WTC11 (cell line): ENCODE data around the gene ZBTB7B. TPM values are rescaled to one million over a fixed set of nuclear protein-coding genes. Genes with fewer than 3 reads are reported as not detected.

ENCODE experiments used
- ATAC-seq: fragments of 200-7000 bp; cut with Tn5 transposase; 2 replicates; pipeline ENCODE4 v1.10.0; 2021; ENCODE audit warnings: mild to moderate bottlenecking, moderate library complexity
- CTCF ChIA-PET: fragments of 300-600 bp; sonication (Branson Sonifier 250); formaldehyde crosslinking; loops from one replicate; lab custom pipeline; 2021; ENCODE audit warnings: antibody characterized with exemption; lab: Charles Lee
- POLR2A ChIA-PET: fragments of 350-600 bp; sonication (Branson Sonifier 250); formaldehyde crosslinking; loops from one replicate; lab custom pipeline; 2021; ENCODE audit warnings: antibody characterized with exemption; lab: Charles Lee
- DNase-seq: peaks from one replicate; pipeline ENCODE4 v3.0.0; 2021; ENCODE audit warnings: low spot score
- H3K27ac Mint-ChIP-seq: 2 replicates; pipeline ENCODE4 v1.8.0; 2021; ENCODE audit warnings: mixed read lengths
- H3K27me3 Mint-ChIP-seq: 2 replicates; pipeline ENCODE4 v1.8.0; 2021; ENCODE audit warnings: low read depth, mild to moderate bottlenecking, moderate library complexity, mixed read lengths
- H3K36me3 Mint-ChIP-seq: 2 replicates; pipeline ENCODE4 v1.8.0; 2021; ENCODE audit warnings: mixed read lengths
- H3K4me1 Mint-ChIP-seq: 2 replicates; pipeline ENCODE4 v1.8.0; 2022; ENCODE audit warnings: mixed read lengths
- H3K4me3 Mint-ChIP-seq: 2 replicates; pipeline ENCODE4 v1.8.0; 2021; ENCODE audit warnings: mild to moderate bottlenecking, moderate library complexity, mixed read lengths
- H3K9me3 Mint-ChIP-seq: 2 replicates; pipeline ENCODE4 v1.8.0; 2021; ENCODE audit warnings: mixed read lengths
- ATF2 ChIP-seq: sonication (generic); formaldehyde crosslinking; IDR thresholded peaks from 2 replicates; pipeline ENCODE4 v1.8.1; 2022; ENCODE audit warnings: low read depth, missing genetic modification reagents, borderline replicate concordance
- ELF4 ChIP-seq: sonication (generic); formaldehyde crosslinking; IDR thresholded peaks from 2 replicates; pipeline ENCODE4 v1.8.1; 2022; ENCODE audit warnings: low read depth, mild to moderate bottlenecking, moderate library complexity, missing genetic modification reagents
- ETV6 ChIP-seq: sonication (generic); formaldehyde crosslinking; IDR thresholded peaks from 2 replicates; pipeline ENCODE4 v1.8.1; 2022; ENCODE audit warnings: mild to moderate bottlenecking, missing genetic modification reagents
- FOXK1 ChIP-seq: sonication (generic); formaldehyde crosslinking; IDR thresholded peaks from 2 replicates; pipeline ENCODE4 v1.8.0; 2022; ENCODE audit warnings: mild to moderate bottlenecking, moderate library complexity, missing genetic modification reagents
- GABPB1 ChIP-seq: sonication (generic); formaldehyde crosslinking; IDR thresholded peaks from 2 replicates; pipeline ENCODE4 v1.8.1; 2023; ENCODE audit warnings: mild to moderate bottlenecking, missing genetic modification reagents
- HMGA2 ChIP-seq: fragments of 250-450 bp; sonication (Bioruptor Pico); IDR thresholded peaks from 2 replicates; pipeline ENCODE4 v1.4.0; 2021; ENCODE audit warnings: mild to moderate bottlenecking, moderate library complexity
- MYBL2 ChIP-seq: sonication (generic); formaldehyde crosslinking; IDR thresholded peaks from 2 replicates; pipeline ENCODE4 v1.8.1; 2023; ENCODE audit warnings: mild to moderate bottlenecking, moderate library complexity, missing genetic modification reagents
- NFE2L1 ChIP-seq: sonication (generic); formaldehyde crosslinking; IDR thresholded peaks from 2 replicates; pipeline ENCODE4 v1.8.1; 2023; ENCODE audit warnings: missing genetic modification reagents
- NR1H2 ChIP-seq: sonication (generic); formaldehyde crosslinking; IDR thresholded peaks from 2 replicates; pipeline ENCODE4 v1.9.0; 2021; ENCODE audit warnings: mild to moderate bottlenecking, moderate library complexity, missing genetic modification reagents
- OVOL2 ChIP-seq: fragments of 250-450 bp; sonication (Bioruptor Pico); IDR thresholded peaks from 2 replicates; pipeline ENCODE4 v1.9.0; 2021; ENCODE audit warnings: mild to moderate bottlenecking, borderline replicate concordance
- PREB ChIP-seq: sonication (generic); formaldehyde crosslinking; IDR thresholded peaks from 2 replicates; pipeline ENCODE4 v1.8.1; 2022; ENCODE audit warnings: mild to moderate bottlenecking, missing genetic modification reagents, moderate library complexity, borderline replicate concordance
- SMAD3 ChIP-seq: sonication (generic); formaldehyde crosslinking; IDR thresholded peaks from 2 replicates; pipeline ENCODE4 v1.8.0; 2022; ENCODE audit warnings: missing genetic modification reagents, mild to moderate bottlenecking, borderline replicate concordance
- STAT6 ChIP-seq: sonication (generic); formaldehyde crosslinking; conservative IDR thresholded peaks from 2 replicates; pipeline ENCODE4 v1.8.1; 2023; ENCODE audit warnings: mild to moderate bottlenecking, low read depth, missing genetic modification reagents, moderate library complexity
- ZNF138 ChIP-seq: sonication (generic); formaldehyde crosslinking; conservative IDR thresholded peaks from 2 replicates; pipeline ENCODE4 v1.8.1; 2022; ENCODE audit warnings: mild to moderate bottlenecking, moderate library complexity, missing genetic modification reagents
- ZNF232 ChIP-seq: sonication (generic); formaldehyde crosslinking; IDR thresholded peaks from 2 replicates; pipeline ENCODE4 v1.8.0; 2022; ENCODE audit warnings: mild to moderate bottlenecking, missing genetic modification reagents
- ZNF263 ChIP-seq: sonication (generic); formaldehyde crosslinking; IDR thresholded peaks from 2 replicates; pipeline ENCODE4 v1.8.1; 2022; ENCODE audit warnings: low read depth, mild to moderate bottlenecking, moderate library complexity, missing genetic modification reagents
- ZNF317 ChIP-seq: sonication (generic); formaldehyde crosslinking; IDR thresholded peaks from 2 replicates; pipeline ENCODE4 v1.8.1; 2023; ENCODE audit warnings: low read depth, mild to moderate bottlenecking, moderate library complexity, missing genetic modification reagents, borderline replicate concordance
- ZNF396 ChIP-seq: fragments of 250-450 bp; sonication (Bioruptor Pico); IDR thresholded peaks from 2 replicates; pipeline ENCODE4 v1.8.0; 2021; ENCODE audit warnings: mild to moderate bottlenecking, moderate library complexity, borderline replicate concordance
- total RNA-seq: library from RNA; stranded (reverse); gene quantifications from 3 replicates; pipeline ENCODE4 v1.2.3, GENCODE V29; 2021
- TF ChIP-seq, protein P1 (sequence below): sonication (generic); formaldehyde crosslinking; IDR thresholded peaks from 2 replicates; pipeline ENCODE4 v1.8.1; 2022; ENCODE audit warnings: mild to moderate bottlenecking, moderate library complexity, missing genetic modification reagents
- TF ChIP-seq, protein P2 (sequence below): sonication (generic); formaldehyde crosslinking; IDR thresholded peaks from 2 replicates; pipeline ENCODE4 v1.8.0; 2022; ENCODE audit warnings: mild to moderate bottlenecking, missing genetic modification reagents
- TF ChIP-seq, protein P3 (sequence below): sonication (generic); formaldehyde crosslinking; IDR thresholded peaks from 2 replicates; pipeline ENCODE4 v1.8.1; 2023; ENCODE audit warnings: mild to moderate bottlenecking, missing genetic modification reagents, moderate library complexity
- TF ChIP-seq, protein P4 (sequence below): fragments of 250-450 bp; sonication (Bioruptor Pico); IDR thresholded peaks from 2 replicates; pipeline ENCODE4 v1.9.0; 2021; ENCODE audit warnings: mild to moderate bottlenecking

Gene ZBTB7B
- total RNA-seq, 1 experiment from 2014 or later = 29.8 TPM

GRCh38 chr1:154974102-154974807 is 28.3 kb upstream of the ZBTB7B start, which contains the start of gene CKS1B (continued):
- peak; percentile 78 for TF ChIP-seq ETV6
- TF ChIP-seq, all 79 proteins: peak for 17

GRCh38 chr1:154974808-154975408 is 27.7 kb upstream of the ZBTB7B start:
- Mint-ChIP-seq H3K27me3 (no peaks in the 10 kb centered on the region), H3K4me1 (peaks cover 23% of the 10 kb centered on the region), H3K27ac (no peak overlapping the region), H3K4me3 (no peak overlapping the region), H3K36me3 (peaks cover 20% of the 10 kb centered on the region), H3K9me3 (no peaks in the 10 kb centered on the region)
- CTCF ChIA-PET = interaction anchor here (1.6 to 4.9 kb wide), 6 partner anchors 8 to 193 kb away, joined by 4 to 28 read pairs (median 17); partner anchors contain the start of genes EFNA4 and FLAD1
- ATAC-seq (peak; percentile 11), DNase-seq (peak; percentile 97)
- POLR2A ChIA-PET = interaction anchor here (1.8 to 7.3 kb wide), 3 partner anchors 18 to 24 kb away, joined by 6 to 176 read pairs (median 66); partner anchors contain the start of genes LENEP, PBXIP1 and ZBTB7B
- TF ChIP-seq ATF2 (CRISPR knock-in tag) = no peak
- TF ChIP-seq SMAD3 = 0 out of 2 replicates have a peak, but pooled peaks have one; percentile 9
- TF ChIP-seq, protein P1, sequence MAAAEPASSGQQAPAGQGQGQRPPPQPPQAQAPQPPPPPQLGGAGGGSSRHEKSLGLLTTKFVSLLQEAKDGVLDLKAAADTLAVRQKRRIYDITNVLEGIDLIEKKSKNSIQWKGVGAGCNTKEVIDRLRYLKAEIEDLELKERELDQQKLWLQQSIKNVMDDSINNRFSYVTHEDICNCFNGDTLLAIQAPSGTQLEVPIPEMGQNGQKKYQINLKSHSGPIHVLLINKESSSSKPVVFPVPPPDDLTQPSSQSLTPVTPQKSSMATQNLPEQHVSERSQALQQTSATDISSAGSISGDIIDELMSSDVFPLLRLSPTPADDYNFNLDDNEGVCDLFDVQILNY (CRISPR knock-in tag) = no peak
- peak; percentile 7; the same call in 1 of the 2 replicates for TF ChIP-seq GABPB1 (CRISPR knock-in tag)
- TF ChIP-seq, protein P2, sequence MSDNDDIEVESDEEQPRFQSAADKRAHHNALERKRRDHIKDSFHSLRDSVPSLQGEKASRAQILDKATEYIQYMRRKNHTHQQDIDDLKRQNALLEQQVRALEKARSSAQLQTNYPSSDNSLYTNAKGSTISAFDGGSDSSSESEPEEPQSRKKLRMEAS (CRISPR knock-in tag) = peak; percentile 77; the same call in 1 of the 2 replicates
- TF ChIP-seq, protein P3, sequence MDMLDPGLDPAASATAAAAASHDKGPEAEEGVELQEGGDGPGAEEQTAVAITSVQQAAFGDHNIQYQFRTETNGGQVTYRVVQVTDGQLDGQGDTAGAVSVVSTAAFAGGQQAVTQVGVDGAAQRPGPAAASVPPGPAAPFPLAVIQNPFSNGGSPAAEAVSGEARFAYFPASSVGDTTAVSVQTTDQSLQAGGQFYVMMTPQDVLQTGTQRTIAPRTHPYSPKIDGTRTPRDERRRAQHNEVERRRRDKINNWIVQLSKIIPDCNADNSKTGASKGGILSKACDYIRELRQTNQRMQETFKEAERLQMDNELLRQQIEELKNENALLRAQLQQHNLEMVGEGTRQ (CRISPR knock-in tag) = no peak
- TF ChIP-seq NFE2L1 (CRISPR knock-in tag) = no peak
- no peak for TF ChIP-seq ZNF317 (CRISPR knock-in tag)
- TF ChIP-seq ZNF138 (CRISPR knock-in tag) = no peak
- TF ChIP-seq, protein P4, sequence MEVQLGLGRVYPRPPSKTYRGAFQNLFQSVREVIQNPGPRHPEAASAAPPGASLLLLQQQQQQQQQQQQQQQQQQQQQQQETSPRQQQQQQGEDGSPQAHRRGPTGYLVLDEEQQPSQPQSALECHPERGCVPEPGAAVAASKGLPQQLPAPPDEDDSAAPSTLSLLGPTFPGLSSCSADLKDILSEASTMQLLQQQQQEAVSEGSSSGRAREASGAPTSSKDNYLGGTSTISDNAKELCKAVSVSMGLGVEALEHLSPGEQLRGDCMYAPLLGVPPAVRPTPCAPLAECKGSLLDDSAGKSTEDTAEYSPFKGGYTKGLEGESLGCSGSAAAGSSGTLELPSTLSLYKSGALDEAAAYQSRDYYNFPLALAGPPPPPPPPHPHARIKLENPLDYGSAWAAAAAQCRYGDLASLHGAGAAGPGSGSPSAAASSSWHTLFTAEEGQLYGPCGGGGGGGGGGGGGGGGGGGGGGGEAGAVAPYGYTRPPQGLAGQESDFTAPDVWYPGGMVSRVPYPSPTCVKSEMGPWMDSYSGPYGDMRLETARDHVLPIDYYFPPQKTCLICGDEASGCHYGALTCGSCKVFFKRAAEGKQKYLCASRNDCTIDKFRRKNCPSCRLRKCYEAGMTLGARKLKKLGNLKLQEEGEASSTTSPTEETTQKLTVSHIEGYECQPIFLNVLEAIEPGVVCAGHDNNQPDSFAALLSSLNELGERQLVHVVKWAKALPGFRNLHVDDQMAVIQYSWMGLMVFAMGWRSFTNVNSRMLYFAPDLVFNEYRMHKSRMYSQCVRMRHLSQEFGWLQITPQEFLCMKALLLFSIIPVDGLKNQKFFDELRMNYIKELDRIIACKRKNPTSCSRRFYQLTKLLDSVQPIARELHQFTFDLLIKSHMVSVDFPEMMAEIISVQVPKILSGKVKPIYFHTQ (CRISPR knock-in tag) = no peak
- no peak for TF ChIP-seq ZNF263 (CRISPR knock-in tag)
- no peak for TF ChIP-seq OVOL2 (CRISPR knock-in tag)
- TF ChIP-seq ZNF232 (CRISPR knock-in tag) = 0 out of 2 replicates have a peak, but pooled peaks have one; percentile 31
- TF ChIP-seq NR1H2 (CRISPR knock-in tag) = no peak
- TF ChIP-seq ELF4 (CRISPR knock-in tag) = no peak
- no peak for TF ChIP-seq PREB (CRISPR knock-in tag)
- no peak for TF ChIP-seq HMGA2 (CRISPR knock-in tag)
- TF ChIP-seq FOXK1 (CRISPR knock-in tag) = peak; percentile 53; the same call in 1 of the 2 replicates
- no peak for TF ChIP-seq ZNF396 (CRISPR knock-in tag)
- TF ChIP-seq MYBL2 (CRISPR knock-in tag) = 0 out of 2 replicates have a peak, but pooled peaks have one; percentile 35
- TF ChIP-seq STAT6 = no peak
